MM.1S (cell line): Measurements from ENCODE around the gene RTF1.

ENCODE experiments used
- CTCF ChIP-seq: fragments of 300-600 bp; sonication (generic); IDR thresholded peaks from 2 replicates; pipeline ENCODE4 v1.5.1; 2016; ENCODE audit warnings: antibody characterized with exemption, low read length, mixed read lengths
- EZH2 ChIP-seq: fragments of 300-600 bp; sonication (generic); optimal IDR thresholded peaks from 2 replicates; pipeline ENCODE3; 2017; ENCODE audit warnings: low read depth, mild to moderate bottlenecking, antibody characterized with exemption, low read length, mixed read lengths
- EZH2phosphoT487 ChIP-seq: fragments of 300-600 bp; sonication (generic); IDR thresholded peaks from 2 replicates; pipeline ENCODE4 v1.6.1; 2018; ENCODE audit warnings: antibody characterized with exemption, low read length

- TF ChIP-seq CTCF (no peak), EZH2 (no peak), EZH2phosphoT487 (no peak)
Observed at GRCh38 chr15:41435037-41435786, 18.3 kb downstream of the RTF1 start.
